ENCODE data around the gene TMPRSS9. TPM values are rescaled to one million over a fixed set of nuclear protein-coding genes. Genes with fewer than 3 reads are reported as not detected.

Gene TMPRSS9
- total RNA-seq, 1 donor from 2014 or later, result not detected

- intact Hi-C loops (cut with micrococcal nuclease), result no loop called here
Measured at GRCh38 chr19:2417881-2418406, 57.9 kb downstream of the TMPRSS9 start.

DNA sequence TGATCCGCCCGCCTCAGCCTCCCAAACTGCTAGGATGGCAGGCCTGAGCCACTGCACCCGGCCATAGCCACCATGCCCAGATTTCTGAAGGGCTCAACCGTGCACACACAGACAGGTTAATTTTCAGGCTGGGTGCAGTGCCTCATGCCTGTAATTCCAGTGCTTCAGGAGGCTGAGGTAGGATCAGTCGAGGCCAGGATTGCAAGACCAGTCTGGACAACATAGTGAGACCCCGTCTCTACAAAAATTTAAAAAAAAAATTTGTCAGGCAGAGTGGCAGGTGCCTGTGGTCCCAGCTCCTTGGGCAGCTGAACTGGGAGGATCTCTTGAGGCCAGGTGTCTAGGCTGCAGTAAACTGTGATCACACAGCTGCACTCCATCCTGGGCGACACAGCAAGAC, 59.7 kb downstream of the TMPRSS9 start:
- intact Hi-C loops (cut with micrococcal nuclease), result no loop called here

DNA sequence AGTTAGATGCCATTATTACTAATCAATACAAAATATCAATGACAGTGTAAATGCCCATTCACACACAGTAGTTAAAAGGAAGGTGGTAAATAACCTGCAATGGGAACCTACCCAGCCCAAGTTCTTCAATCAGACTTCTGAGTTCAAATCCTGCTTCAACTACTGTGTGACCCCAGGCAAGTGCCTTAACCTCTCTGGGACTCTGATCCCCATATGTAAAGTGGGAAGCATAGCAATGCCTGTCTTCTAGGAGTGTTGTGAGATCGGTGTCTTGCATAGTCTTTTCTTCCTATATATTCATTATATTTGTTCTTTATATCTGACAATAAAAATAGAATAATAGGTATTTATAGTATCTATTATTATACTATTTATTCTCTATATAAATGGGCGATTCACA, 60.4 kb downstream of the TMPRSS9 start:
- intact Hi-C loops (cut with micrococcal nuclease), result no loop called here

DNA sequence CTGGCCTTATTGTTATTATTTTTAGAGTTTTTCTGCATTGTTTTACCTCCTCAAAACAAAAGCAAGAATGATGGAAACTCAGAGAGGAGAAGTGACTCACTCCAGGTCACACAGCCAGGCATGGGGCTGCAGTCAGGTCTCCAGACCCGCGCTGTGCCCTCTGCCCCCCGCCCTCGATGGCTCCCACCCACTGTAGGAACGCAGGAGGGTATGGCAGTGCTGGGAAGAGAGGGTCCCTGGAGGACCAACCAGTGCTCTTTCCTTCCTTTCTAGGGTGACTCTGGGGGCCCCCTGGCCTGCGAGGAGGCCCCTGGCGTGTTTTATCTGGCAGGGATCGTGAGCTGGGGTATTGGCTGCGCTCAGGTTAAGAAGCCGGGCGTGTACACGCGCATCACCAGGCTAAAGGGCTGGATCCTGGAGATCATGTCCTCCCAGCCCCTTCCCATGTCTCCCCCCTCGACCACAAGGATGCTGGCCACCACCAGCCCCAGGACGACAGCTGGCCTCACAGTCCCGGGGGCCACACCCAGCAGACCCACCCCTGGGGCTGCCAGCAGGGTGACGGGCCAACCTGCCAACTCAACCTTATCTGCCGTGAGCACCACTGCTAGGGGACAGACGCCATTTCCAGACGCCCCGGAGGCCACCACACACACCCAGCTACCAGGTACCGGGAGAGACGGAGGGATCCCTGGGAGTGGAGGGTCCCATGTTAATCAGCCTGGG, 61.7 kb downstream of the TMPRSS9 start:
- intact Hi-C loops (cut with micrococcal nuclease), result no loop called here

GRCh38 chr19:2423071-2423914, 63.2 kb downstream of the TMPRSS9 start:
- intact Hi-C loops (cut with micrococcal nuclease), result no loop called here

- intact Hi-C loops (cut with micrococcal nuclease), result no loop called here
Measured at GRCh38 chr19:2423915-2424685, 64.0 kb downstream of the TMPRSS9 start.

DNA sequence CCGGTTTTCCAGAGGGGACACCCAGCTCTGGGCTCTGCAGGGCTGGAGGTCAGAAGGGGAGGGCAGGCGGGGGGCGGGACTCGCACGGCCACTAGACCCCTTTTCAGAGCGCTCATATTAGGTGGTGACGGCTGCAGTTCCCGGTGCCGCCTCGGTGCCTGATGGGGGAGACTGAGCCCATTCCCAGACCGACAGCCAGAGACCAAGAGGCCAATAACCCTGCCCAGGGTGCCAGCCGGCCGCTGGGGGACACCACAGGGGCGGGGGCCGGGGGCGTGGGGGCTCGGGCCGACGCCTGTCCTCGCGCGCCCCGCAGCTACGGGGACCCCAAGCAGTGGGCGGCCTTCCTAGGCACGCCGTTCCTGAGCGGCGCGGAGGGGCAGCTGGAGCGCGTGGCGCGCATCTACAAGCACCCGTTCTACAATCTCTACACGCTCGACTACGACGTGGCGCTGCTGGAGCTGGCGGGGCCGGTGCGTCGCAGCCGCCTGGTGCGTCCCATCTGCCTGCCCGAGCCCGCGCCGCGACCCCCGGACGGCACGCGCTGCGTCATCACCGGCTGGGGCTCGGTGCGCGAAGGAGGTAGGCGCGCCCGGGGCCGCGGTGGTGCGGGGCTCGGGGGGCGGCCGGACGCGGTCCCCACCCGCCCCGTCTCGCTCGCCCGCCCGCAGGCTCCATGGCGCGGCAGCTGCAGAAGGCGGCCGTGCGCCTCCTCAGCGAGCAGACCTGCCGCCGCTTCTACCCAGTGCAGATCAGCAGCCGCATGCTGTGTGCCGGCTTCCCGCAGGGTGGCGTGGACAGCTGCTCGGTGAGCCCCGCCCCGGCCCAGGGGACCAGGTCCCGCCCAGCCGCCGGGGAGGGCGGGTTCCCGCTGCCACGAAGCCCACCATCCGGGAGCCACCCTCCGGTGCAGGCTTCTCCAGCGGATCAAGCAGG, 64.9 kb downstream of the TMPRSS9 start:
- intact Hi-C loops (cut with micrococcal nuclease), result no loop called here

- intact Hi-C loops (cut with micrococcal nuclease), result no loop called here
Measured at GRCh38 chr19:2425622-2426581, 65.8 kb downstream of the TMPRSS9 start.

DNA sequence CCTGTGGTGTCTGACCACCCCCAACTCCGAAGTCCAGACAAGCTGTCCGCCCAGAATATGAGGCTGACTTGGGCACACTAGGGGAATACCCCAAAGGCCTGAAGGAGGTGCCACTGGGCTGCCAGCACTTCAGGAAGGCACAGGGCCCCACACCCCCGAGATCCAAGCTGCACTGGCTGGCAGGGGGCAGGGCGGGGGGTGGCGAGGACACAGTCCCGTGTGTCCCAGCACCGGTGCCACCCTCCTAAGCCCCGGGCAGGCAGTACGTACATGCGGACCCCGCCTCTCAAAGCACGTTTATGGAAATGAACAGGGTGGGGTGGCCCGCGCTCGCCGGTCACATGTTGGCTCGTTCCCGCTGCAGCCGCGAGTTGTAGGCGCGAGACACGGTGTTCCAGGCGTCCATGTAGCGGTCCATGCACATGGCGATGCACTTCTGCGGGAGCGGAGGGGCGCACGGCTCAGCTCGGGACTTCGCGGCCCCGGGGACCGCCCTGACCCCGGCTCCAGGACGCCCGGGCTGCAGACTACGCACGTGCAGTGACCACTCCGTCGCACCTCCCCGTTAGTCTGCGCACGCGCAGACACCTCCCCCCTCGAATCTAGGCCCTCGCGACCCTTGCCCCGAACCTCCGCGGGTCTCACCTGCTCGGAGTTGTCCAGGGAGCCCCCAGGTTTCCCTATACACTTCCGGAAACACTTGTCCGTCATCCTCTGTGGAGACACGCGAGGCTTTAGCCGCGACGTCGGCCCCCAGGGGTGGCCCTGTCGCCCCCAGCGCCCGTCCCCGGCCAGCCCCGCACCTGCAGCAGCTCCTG, 66.8 kb downstream of the TMPRSS9 start:
- intact Hi-C loops (cut with micrococcal nuclease), result loop anchor here (1.0 kb wide), 2 partner anchors 30 to 191 kb away; partner anchors contain the start of genes PLEKHJ1 and SF3A2

GRCh38 chr19:2427429-2428320, 67.6 kb downstream of the TMPRSS9 start, which contains the start of gene TIMM13:
TIMM13 (minus strand) TSS chr19:2427586; CDS start chr19:2427533, 53 bp downstream.
- intact Hi-C loops (cut with micrococcal nuclease), result loop anchor here (1.0 kb wide), 2 partner anchors 30 to 191 kb away; partner anchors contain the start of genes PLEKHJ1 and SF3A2

DNA sequence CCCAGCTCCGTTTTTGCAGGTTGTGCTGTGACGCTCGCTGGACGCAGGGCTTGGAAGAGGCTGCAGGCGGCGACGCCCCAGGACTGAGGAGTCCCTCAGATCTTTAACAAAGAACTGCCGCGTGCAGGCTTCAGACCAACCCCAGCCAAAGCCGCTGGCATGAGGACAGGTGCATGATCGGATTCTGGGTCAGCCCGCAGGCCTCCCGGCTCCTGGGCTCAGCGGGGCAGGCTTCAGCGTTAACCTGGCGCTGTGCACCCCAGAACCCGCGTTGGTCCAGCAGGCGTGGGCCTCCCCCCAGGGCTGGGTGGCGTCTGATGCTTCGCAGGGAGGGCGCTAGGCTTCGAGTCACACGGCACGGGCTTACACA, 68.2 kb downstream of the TMPRSS9 start:
- intact Hi-C loops (cut with micrococcal nuclease), result no loop called here

- intact Hi-C loops (cut with micrococcal nuclease), result no loop called here
Measured at GRCh38 chr19:2428756-2429711, 69.0 kb downstream of the TMPRSS9 start.

DNA sequence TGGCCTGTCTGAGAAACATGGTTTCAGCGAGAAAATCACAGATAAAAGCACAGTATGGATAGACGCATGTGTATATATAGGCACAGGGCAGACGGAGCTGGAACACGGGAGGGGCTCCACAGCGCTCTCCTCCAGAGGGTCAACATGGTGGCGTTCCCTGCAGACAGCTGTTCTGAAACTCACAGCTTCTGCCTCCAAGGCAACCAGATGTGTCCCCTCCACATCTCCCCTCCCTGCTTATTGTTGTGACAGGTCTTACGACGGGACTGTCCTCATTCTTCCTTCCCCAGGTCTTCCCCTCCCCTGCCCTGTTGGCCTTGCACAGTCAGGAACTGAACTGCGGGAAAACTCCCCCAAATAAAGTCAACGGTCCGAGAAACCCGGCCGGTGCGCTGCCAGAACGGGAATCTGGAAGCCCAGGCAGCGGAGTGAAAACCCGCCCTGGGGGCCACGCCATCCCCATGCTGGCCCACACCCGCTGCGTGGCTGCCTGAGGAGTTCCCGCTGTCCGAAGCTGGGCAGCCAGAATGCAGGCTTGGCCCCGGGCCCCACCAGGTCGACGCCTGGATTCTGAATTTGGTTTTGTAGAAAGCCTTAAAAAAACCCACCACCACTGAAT, 70.0 kb downstream of the TMPRSS9 start:
- intact Hi-C loops (cut with micrococcal nuclease), result no loop called here

- intact Hi-C loops (cut with micrococcal nuclease), result no loop called here
Measured at GRCh38 chr19:2431318-2432055, 71.4 kb downstream of the TMPRSS9 start.

Data from T-helper 2 cell treated with Interferon-gamma antibody and Interleukin-4, amounts not matched to agents 100 ng/mL and 5 ng/mL, for 36 hours (primary cell).